OCI-LY7 (cell line): ENCODE results near the gene SNRNP35. TPM values are rescaled to one million over a fixed set of nuclear protein-coding genes. Genes with fewer than 3 reads are reported as not detected.

ENCODE experiments used
- BruUV-seq: library from RNA; stranded (reverse); fragments of 400-500 nt; replicated peaks from 2 replicates; lab custom pipeline; 2021; lab: Mats Ljungman, UMichigan
- CTCF ChIA-PET: fragments of 300-600 bp; sonication (Branson Sonifier 250); formaldehyde crosslinking; loops from one replicate; lab custom pipeline; 2022; ENCODE audit warnings: antibody characterized with exemption; ENCODE audit not compliant: unreplicated experiment; lab: Charles Lee
- POLR2A ChIA-PET: fragments of 300-600 bp; sonication (Branson Sonifier 250); formaldehyde crosslinking; loops from one replicate; lab custom pipeline; 2022; ENCODE audit warnings: antibody characterized with exemption; lab: Charles Lee
- DNase-seq: peaks from one replicate; pipeline ENCODE4 v3.0.0-alpha.2; 2015; ENCODE audit warnings: low spot score
- H2AFZ ChIP-seq: fragments of 200-600 bp; sonication (generic), shearing (Covaris generic); 2 replicates; pipeline ENCODE4 v1.6.1; 2014; ENCODE audit warnings: mild to moderate bottlenecking, antibody characterized with exemption, low read length, moderate library complexity
- H3K27ac ChIP-seq: fragments of 200-600 bp; sonication (generic); 2 replicates; pipeline ENCODE4 v1.5.1; 2014; ENCODE audit warnings: mixed run types, low read depth, mild to moderate bottlenecking, moderate library complexity, low read length, inconsistent platforms; ENCODE audit not compliant: poor library complexity, severe bottlenecking
- H3K36me3 ChIP-seq: fragments of 200-600 bp; sonication (generic); 2 replicates; pipeline ENCODE4 v1.6.1; 2014; ENCODE audit warnings: mild to moderate bottlenecking, antibody characterized with exemption, low read length, moderate library complexity, mixed read lengths; ENCODE audit not compliant: insufficient read depth
- H3K4me1 ChIP-seq: fragments of 200-600 bp; sonication (generic); 2 replicates; pipeline ENCODE4 v1.5.1; 2014; ENCODE audit warnings: mild to moderate bottlenecking, low read length; ENCODE audit not compliant: insufficient read depth, poor library complexity, severe bottlenecking
- H3K4me2 ChIP-seq: fragments of 200-600 bp; sonication (generic); 2 replicates; pipeline ENCODE4 v1.6.1; 2014; ENCODE audit warnings: mild to moderate bottlenecking, low read length
- H3K4me3 ChIP-seq: fragments of 200-600 bp; sonication (generic); 2 replicates; pipeline ENCODE4 v1.5.1; 2014; ENCODE audit warnings: mild to moderate bottlenecking, low read depth, low read length; ENCODE audit not compliant: poor library complexity, severe bottlenecking
- H3K79me2 ChIP-seq: fragments of 200-600 bp; sonication (generic); 2 replicates; pipeline ENCODE4 v1.6.1; 2016; ENCODE audit warnings: low read depth, mild to moderate bottlenecking, low read length, moderate library complexity, mixed read lengths; ENCODE audit not compliant: insufficient read depth
- H3K9me2 ChIP-seq: fragments of 200-600 bp; sonication (generic); 2 replicates; pipeline ENCODE4 v1.6.1; 2016; ENCODE audit warnings: mild to moderate bottlenecking, low read length, mixed read lengths; ENCODE audit not compliant: insufficient read depth
- H3K9me3 ChIP-seq: fragments of 200-600 bp; sonication (generic); 2 replicates; pipeline ENCODE4 v1.6.1; 2014; ENCODE audit warnings: mild to moderate bottlenecking, mixed run types, low read length, mixed read lengths
- H4K20me1 ChIP-seq: fragments of 200-600 bp; sonication (generic); 2 replicates; pipeline ENCODE4 v1.6.1; 2014; ENCODE audit warnings: mild to moderate bottlenecking, antibody characterized with exemption, low read length, moderate library complexity, mixed read lengths; ENCODE audit not compliant: insufficient read depth
- EZH2phosphoT487 ChIP-seq: fragments of 200-600 bp; sonication (generic); IDR thresholded peaks from 2 replicates; pipeline ENCODE4 v1.6.1; 2018; ENCODE audit warnings: low read depth, borderline replicate concordance, mild to moderate bottlenecking, mixed run types, antibody characterized with exemption, low read length, moderate library complexity, mixed read lengths
- intact Hi-C: fragments of 100-400 bp; cut with micrococcal nuclease; formaldehyde crosslinking; loops from one replicate; pipeline ENCODE4 v1.10.0; 2022; ENCODE audit not compliant: unreplicated experiment
- total RNA-seq, 2 experiments: library from RNA; depleted of rRNA in 1 of 2; stranded (reverse); fragments of >200 nt in 1 of 2; shearing (Covaris generic) in 1 of 2; gene quantifications; 2 replicates each; pipeline ENCODE4 v1.2.3, GENCODE V29; 2014 to 2022
- TF ChIP-seq, protein P1 (sequence below): fragments of 200-600 bp; sonication (generic); conservative IDR thresholded peaks from 2 replicates; pipeline ENCODE4 v1.5.1; 2014; ENCODE audit warnings: mild to moderate bottlenecking, antibody characterized with exemption, low read length, moderate library complexity, mixed read lengths

Gene SNRNP35
- total RNA-seq, 2 experiments from 2014 or later: 29.3 to 31.3 TPM

GRCh38 chr12:123410041-123410412, 47.9 kb upstream of the SNRNP35 start:
- DNase-seq: no peak
- no peak overlapping the region for H3K4me2 ChIP-seq
- no peaks in the 10 kb centered on the region for H4K20me1 ChIP-seq
- peaks cover 56% of the 10 kb centered on the region for H3K36me3 ChIP-seq
- H3K4me1 ChIP-seq: peaks cover 4% of the 10 kb centered on the region
- ChIA-PET POLR2A (interaction anchor here (0.6 to 2.6 kb wide), 6 partner anchors 16 to 302 kb away, joined by 3 to 11 read pairs (median 4); no protein-coding TSS in a partner anchor), CTCF (no interaction called here)
- no peak overlapping the region for H2AFZ ChIP-seq
- H3K9me3 ChIP-seq: no peaks in the 10 kb centered on the region
- no peaks in the 10 kb centered on the region for H3K79me2 ChIP-seq
- H3K27ac ChIP-seq: no peak overlapping the region
- TF ChIP-seq, protein P1, sequence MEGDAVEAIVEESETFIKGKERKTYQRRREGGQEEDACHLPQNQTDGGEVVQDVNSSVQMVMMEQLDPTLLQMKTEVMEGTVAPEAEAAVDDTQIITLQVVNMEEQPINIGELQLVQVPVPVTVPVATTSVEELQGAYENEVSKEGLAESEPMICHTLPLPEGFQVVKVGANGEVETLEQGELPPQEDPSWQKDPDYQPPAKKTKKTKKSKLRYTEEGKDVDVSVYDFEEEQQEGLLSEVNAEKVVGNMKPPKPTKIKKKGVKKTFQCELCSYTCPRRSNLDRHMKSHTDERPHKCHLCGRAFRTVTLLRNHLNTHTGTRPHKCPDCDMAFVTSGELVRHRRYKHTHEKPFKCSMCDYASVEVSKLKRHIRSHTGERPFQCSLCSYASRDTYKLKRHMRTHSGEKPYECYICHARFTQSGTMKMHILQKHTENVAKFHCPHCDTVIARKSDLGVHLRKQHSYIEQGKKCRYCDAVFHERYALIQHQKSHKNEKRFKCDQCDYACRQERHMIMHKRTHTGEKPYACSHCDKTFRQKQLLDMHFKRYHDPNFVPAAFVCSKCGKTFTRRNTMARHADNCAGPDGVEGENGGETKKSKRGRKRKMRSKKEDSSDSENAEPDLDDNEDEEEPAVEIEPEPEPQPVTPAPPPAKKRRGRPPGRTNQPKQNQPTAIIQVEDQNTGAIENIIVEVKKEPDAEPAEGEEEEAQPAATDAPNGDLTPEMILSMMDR: no peak
- no peak for TF ChIP-seq EZH2phosphoT487
- no peak overlapping the region for H3K4me3 ChIP-seq
- H3K9me2 ChIP-seq: no peaks in the 10 kb centered on the region
- no TSS peak for BruUV-seq
- intact Hi-C loops: no loop called here

- intact Hi-C loops: no loop called here
- Histone ChIP-seq H3K36me3 (peaks cover 35% of the 10 kb centered on the region), H3K9me3 (no peaks in the 10 kb centered on the region), H3K27ac (no peak overlapping the region), H3K4me1 (peaks cover 15% of the 10 kb centered on the region), H3K9me2 (no peaks in the 10 kb centered on the region), H2AFZ (no peak overlapping the region), H3K79me2 (peaks cover 6% of the 10 kb centered on the region; the same call in 1 of the 2 replicates), H3K4me3 (no peak overlapping the region), H4K20me1 (no peaks in the 10 kb centered on the region), H3K4me2 (no peak overlapping the region)
- no peak for DNase-seq
- POLR2A ChIA-PET: interaction anchor here (0.6 to 1.1 kb wide), 4 partner anchors 20 to 302 kb away, joined by 3 to 4 read pairs (median 4); no protein-coding TSS in a partner anchor
- no TSS peak for BruUV-seq
- TF ChIP-seq, protein P1: no peak
- TF ChIP-seq EZH2phosphoT487: no peak
- CTCF ChIA-PET: interaction anchor here (0.6 to 1.1 kb wide), 2 partner anchors 10 to 15 kb away, joined by 3 to 4 read pairs; no protein-coding TSS in a partner anchor
Measured at GRCh38 chr12:123421314-123421713, 36.6 kb upstream of the SNRNP35 start.
